ENCODE measurements around the gene OR2T11.

GRCh38 chr1:248599396-248599795 lies 35.5 kb downstream of the OR2T11 start:
- TF ChIP-seq CTCF (IDR thresholded peaks at IDR 0.05) (no peak), EZH2 (IDR thresholded peaks at IDR 0.05; ENCODE audit: borderline replicate concordance, insufficient read depth, low read depth, low read length, poor library complexity, severe bottlenecking) (no peak)
